ENCODE results near the gene BDH1.
"Not testable (repeated sequence)": the region's sequence is repeated elsewhere in the genome, so short reads cannot be mapped to it uniquely, and the experiment has no call there.

BDH1 gene

GRCh38 chr3:197520311-197521276 is 35.2 kb downstream of the BDH1 start:
- Histone ChIP-seq H3K27ac (ENCODE audit: insufficient read depth in 1 of 2, low read depth in 1 of 2, low read length in 2 of 2, poor library complexity in 1 of 2, severe bottlenecking in 2 of 2) (no peak overlapping the region), H3K4me3 (ENCODE audit: control insufficient read depth in 1 of 7, extremely low read depth in 1 of 7, insufficient read depth in 4 of 7, low read depth in 2 of 7, low read length in 6 of 7) (no peak overlapping the region), H3K36me3 (ENCODE audit: control insufficient read depth in 4 of 4, insufficient read depth in 4 of 4, low read length in 3 of 4) (peaks cover 4 to 67% (median 16%) of the 10 kb centered on the region in 4 experiments), H3K9me3 (ENCODE audit: control extremely low read depth in 1 of 5, control insufficient read depth in 4 of 5, insufficient read depth in 2 of 5, low read depth in 1 of 5, low read length in 4 of 5) (no peaks in the 10 kb centered on the region), H3K4me1 (ENCODE audit: control extremely low read depth in 1 of 4, control insufficient read depth in 4 of 4, insufficient read depth in 4 of 4, low read length in 3 of 4) (peaks cover 0 to 6% (median 5%) of the 10 kb centered on the region in 4 experiments), H3K27me3 (replicated peaks in 2 of 5; ENCODE audit: control insufficient read depth in 4 of 5, insufficient read depth in 5 of 5, low read length in 4 of 5) (no peaks in the 10 kb centered on the region)
- POLR2A ChIA-PET, result no interaction called here
- 93% methylated on average over 20 of the region's 31 CpGs for WGBS (ENCODE audit: insufficient coverage)
- CTCF ChIA-PET, result no interaction called here
- peak in 2 of 3 donors; percentile 49 to 54 for DNase-seq

GRCh38 chr3:197519801-197520211 is 36.0 kb downstream of the BDH1 start:
- H3K36me3 ChIP-seq (ENCODE audit: control insufficient read depth in 4 of 4, insufficient read depth in 4 of 4, low read length in 3 of 4), result peaks cover 4 to 66% (median 14%) of the 10 kb centered on the region in 4 experiments
- DNase-seq, result peak in 2 of 3 donors; percentile 39 to 50
- peaks cover 0 to 6% (median 5%) of the 10 kb centered on the region in 4 experiments for H3K4me1 ChIP-seq (ENCODE audit: control extremely low read depth in 1 of 4, control insufficient read depth in 4 of 4, insufficient read depth in 4 of 4, low read length in 3 of 4)
- POLR2A ChIA-PET, result interaction anchor here (0.6 kb wide), 2 partner anchors 8 to 222 kb away, joined by 3 read pairs; partner anchors contain the start of gene DLG1
- CTCF ChIA-PET, result no interaction called here
- H3K27ac ChIP-seq (ENCODE audit: insufficient read depth in 1 of 2, low read depth in 1 of 2, low read length in 2 of 2, poor library complexity in 1 of 2, severe bottlenecking in 2 of 2), result no peak overlapping the region
- no peaks in the 10 kb centered on the region for H3K9me3 ChIP-seq (ENCODE audit: control extremely low read depth in 1 of 5, control insufficient read depth in 4 of 5, insufficient read depth in 2 of 5, low read depth in 1 of 5, low read length in 4 of 5)
- 94% methylated on average over 12 of the region's 18 CpGs for whole genome bisulfite sequencing (ENCODE audit: insufficient coverage)
- no peaks in the 10 kb centered on the region for H3K27me3 ChIP-seq (replicated peaks in 2 of 5; ENCODE audit: control insufficient read depth in 4 of 5, insufficient read depth in 5 of 5, low read length in 4 of 5)
- H3K4me3 ChIP-seq (ENCODE audit: control insufficient read depth in 1 of 7, extremely low read depth in 1 of 7, insufficient read depth in 4 of 7, low read depth in 2 of 7, low read length in 6 of 7), result no peak overlapping the region

- Histone ChIP-seq H3K4me1 (ENCODE audit: control extremely low read depth in 1 of 4, control insufficient read depth in 4 of 4, insufficient read depth in 4 of 4, low read length in 3 of 4) (peaks cover 0 to 6% (median 5%) of the 10 kb centered on the region in 4 experiments), H3K36me3 (ENCODE audit: control insufficient read depth in 4 of 4, insufficient read depth in 4 of 4, low read length in 3 of 4) (peaks cover 5 to 65% (median 14%) of the 10 kb centered on the region in 4 experiments), H3K27ac (ENCODE audit: insufficient read depth in 1 of 2, low read depth in 1 of 2, low read length in 2 of 2, poor library complexity in 1 of 2, severe bottlenecking in 2 of 2) (no peak overlapping the region), H3K27me3 (replicated peaks in 2 of 5; ENCODE audit: control insufficient read depth in 4 of 5, insufficient read depth in 5 of 5, low read length in 4 of 5) (no peaks in the 10 kb centered on the region), H3K9me3 (ENCODE audit: control extremely low read depth in 1 of 5, control insufficient read depth in 4 of 5, insufficient read depth in 2 of 5, low read depth in 1 of 5, low read length in 4 of 5) (no peaks in the 10 kb centered on the region), H3K4me3 (ENCODE audit: control insufficient read depth in 1 of 7, extremely low read depth in 1 of 7, insufficient read depth in 4 of 7, low read depth in 2 of 7, low read length in 6 of 7) (no peak overlapping the region)
- 90% methylated on average over 2 of the region's 6 CpGs for WGBS (ENCODE audit: insufficient coverage)
- CTCF ChIA-PET, result no interaction called here
- peak in 2 of 3 donors; percentile 40 to 62 for DNase-seq
- POLR2A ChIA-PET, result interaction anchor here (0.6 kb wide), 2 partner anchors 9 to 221 kb away, joined by 3 read pairs; partner anchors contain the start of gene DLG1
Observed at GRCh38 chr3:197518881-197519421, 36.8 kb downstream of the BDH1 start.

- H3K4me3 ChIP-seq (ENCODE audit: control insufficient read depth in 1 of 7, extremely low read depth in 1 of 7, insufficient read depth in 4 of 7, low read depth in 2 of 7, low read length in 6 of 7); H3K27ac ChIP-seq (ENCODE audit: insufficient read depth in 1 of 2, low read depth in 1 of 2, low read length in 2 of 2, poor library complexity in 1 of 2, severe bottlenecking in 2 of 2); H3K27me3 ChIP-seq (replicated peaks in 2 of 5; ENCODE audit: control insufficient read depth in 4 of 5, insufficient read depth in 5 of 5, low read length in 4 of 5); CTCF ChIA-PET; H3K4me1 ChIP-seq (ENCODE audit: control extremely low read depth in 1 of 4, control insufficient read depth in 4 of 4, insufficient read depth in 4 of 4, low read length in 3 of 4); H3K9me3 ChIP-seq (ENCODE audit: control extremely low read depth in 1 of 5, control insufficient read depth in 4 of 5, insufficient read depth in 2 of 5, low read depth in 1 of 5, low read length in 4 of 5); POLR2A ChIA-PET: not testable (repeated sequence)
- peak in 2 of 3 donors; percentile 29 to 41 for DNase-seq
- no CpG with 5 or more reads among the region's 10 CpGs for WGBS (ENCODE audit: insufficient coverage)
- H3K36me3 ChIP-seq (ENCODE audit: control insufficient read depth in 4 of 4, insufficient read depth in 4 of 4, low read length in 3 of 4), result peaks cover 5 to 61% (median 17%) of the 10 kb centered on the region in 4 experiments
Observed at GRCh38 chr3:197517922-197518683, 37.7 kb downstream of the BDH1 start.

GRCh38 chr3:197516890-197517606 is 38.7 kb downstream of the BDH1 start:
- H3K27me3 ChIP-seq (replicated peaks in 2 of 5; ENCODE audit: control insufficient read depth in 4 of 5, insufficient read depth in 5 of 5, low read length in 4 of 5); H3K4me1 ChIP-seq (ENCODE audit: control extremely low read depth in 1 of 4, control insufficient read depth in 4 of 4, insufficient read depth in 4 of 4, low read length in 3 of 4); POLR2A ChIA-PET; H3K9me3 ChIP-seq (ENCODE audit: control extremely low read depth in 1 of 5, control insufficient read depth in 4 of 5, insufficient read depth in 2 of 5, low read depth in 1 of 5, low read length in 4 of 5); H3K4me3 ChIP-seq (ENCODE audit: control insufficient read depth in 1 of 7, extremely low read depth in 1 of 7, insufficient read depth in 4 of 7, low read depth in 2 of 7, low read length in 6 of 7); CTCF ChIA-PET: not testable (repeated sequence)
- peak; percentile 67 to 73 (median 70) for DNase-seq
- H3K27ac ChIP-seq (ENCODE audit: insufficient read depth in 1 of 2, low read depth in 1 of 2, low read length in 2 of 2, poor library complexity in 1 of 2, severe bottlenecking in 2 of 2), result peak overlapping the region in 1 of 2 experiments; percentile 27
- peaks cover under 1 to 62% (median 19%) of the 10 kb centered on the region in 4 experiments for H3K36me3 ChIP-seq (ENCODE audit: control insufficient read depth in 4 of 4, insufficient read depth in 4 of 4, low read length in 3 of 4)
- 66% methylated on average over 4 of the region's 12 CpGs for WGBS (ENCODE audit: insufficient coverage)

GRCh38 chr3:197516517-197516889 is 39.3 kb downstream of the BDH1 start:
- peaks cover 0 to 62% (median 21%) of the 10 kb centered on the region in 4 experiments for H3K36me3 ChIP-seq (ENCODE audit: control insufficient read depth in 4 of 4, insufficient read depth in 4 of 4, low read length in 3 of 4)
- ChIA-PET POLR2A (no interaction called here), CTCF (no interaction called here)
- peak in 2 of 3 donors; percentile 45 to 49 for DNase-seq
- peak overlapping the region in 1 of 2 experiments; percentile 27 for H3K27ac ChIP-seq (ENCODE audit: insufficient read depth in 1 of 2, low read depth in 1 of 2, low read length in 2 of 2, poor library complexity in 1 of 2, severe bottlenecking in 2 of 2)
- peaks cover 0 to 6% (median 5%) of the 10 kb centered on the region in 4 experiments for H3K4me1 ChIP-seq (ENCODE audit: control extremely low read depth in 1 of 4, control insufficient read depth in 4 of 4, insufficient read depth in 4 of 4, low read length in 3 of 4)
- H3K9me3 ChIP-seq (ENCODE audit: control extremely low read depth in 1 of 5, control insufficient read depth in 4 of 5, insufficient read depth in 2 of 5, low read depth in 1 of 5, low read length in 4 of 5), result no peaks in the 10 kb centered on the region
- H3K27me3 ChIP-seq (replicated peaks in 2 of 5; ENCODE audit: control insufficient read depth in 4 of 5, insufficient read depth in 5 of 5, low read length in 4 of 5), result no peaks in the 10 kb centered on the region
- no peak overlapping the region for H3K4me3 ChIP-seq (ENCODE audit: control insufficient read depth in 1 of 7, extremely low read depth in 1 of 7, insufficient read depth in 4 of 7, low read depth in 2 of 7, low read length in 6 of 7)
- WGBS (ENCODE audit: insufficient coverage), result 91% methylated on average over 6 of the region's 6 CpGs
